Neural crest cell (in vitro differentiated cells): ENCODE results near the gene DDX50. TPM values are rescaled to one million over a fixed set of nuclear protein-coding genes. Genes with fewer than 3 reads are reported as not detected.

Experiments used
- DNase-seq: peaks from one replicate; pipeline ENCODE4 v3.0.0; 2021; ENCODE audit warnings: low read depth, mixed read lengths, low spot score
- H3K27ac Mint-ChIP-seq: one replicate; pipeline ENCODE4 v1.8.0; 2021; ENCODE audit warnings: mild to moderate bottlenecking, mixed read lengths; ENCODE audit not compliant: unreplicated experiment
- H3K27me3 Mint-ChIP-seq: 2 replicates; pipeline ENCODE4 v1.8.0; 2021; ENCODE audit warnings: low read depth, mild to moderate bottlenecking, mixed read lengths
- H3K36me3 Mint-ChIP-seq: 2 replicates; pipeline ENCODE4 v1.8.0; 2021; ENCODE audit warnings: low read depth, mild to moderate bottlenecking, mixed read lengths
- H3K4me1 Mint-ChIP-seq: 2 replicates; pipeline ENCODE4 v1.8.0; 2021; ENCODE audit warnings: mixed read lengths
- H3K4me3 Mint-ChIP-seq: one replicate; pipeline ENCODE4 v1.8.0; 2021; ENCODE audit warnings: mild to moderate bottlenecking, mixed read lengths
- H3K9me3 Mint-ChIP-seq: 2 replicates; pipeline ENCODE4 v1.8.0; 2021; ENCODE audit warnings: mixed read lengths
- total RNA-seq: library from RNA; stranded (reverse); gene quantifications from 2 replicates; pipeline ENCODE4 v1.2.1, GENCODE V29; 2021
- TF ChIP-seq, protein P1 (sequence below): fragments of 200-600 bp; sonication (generic); conservative IDR thresholded peaks from 2 replicates; pipeline ENCODE4 v1.5.0; 2021; ENCODE audit warnings: antibody characterized with exemption, mild to moderate bottlenecking

The DDX50 gene
- total RNA-seq, 1 donor from 2014 or later = 58.9 TPM

DNA sequence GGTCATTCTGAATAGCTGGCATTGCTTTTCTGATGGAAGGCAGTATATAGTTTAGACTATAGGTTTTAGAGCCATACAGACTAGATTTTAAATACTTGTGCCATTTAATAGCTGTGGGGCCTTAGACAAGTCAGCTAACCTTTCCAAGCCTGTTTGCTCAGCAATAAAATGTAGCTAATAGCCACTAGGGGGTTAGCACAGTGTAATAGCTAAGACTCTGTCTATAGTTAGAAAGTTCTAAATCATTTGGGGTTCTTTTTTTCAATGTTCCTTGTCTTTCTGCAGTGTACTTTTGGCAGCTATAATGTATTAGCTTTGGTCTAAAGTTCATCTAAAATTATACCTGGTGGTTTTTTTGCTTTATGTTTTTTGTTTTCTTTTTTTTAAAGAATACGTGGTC lies 80.0 kb downstream of the DDX50 start:
- TF ChIP-seq, protein P1, sequence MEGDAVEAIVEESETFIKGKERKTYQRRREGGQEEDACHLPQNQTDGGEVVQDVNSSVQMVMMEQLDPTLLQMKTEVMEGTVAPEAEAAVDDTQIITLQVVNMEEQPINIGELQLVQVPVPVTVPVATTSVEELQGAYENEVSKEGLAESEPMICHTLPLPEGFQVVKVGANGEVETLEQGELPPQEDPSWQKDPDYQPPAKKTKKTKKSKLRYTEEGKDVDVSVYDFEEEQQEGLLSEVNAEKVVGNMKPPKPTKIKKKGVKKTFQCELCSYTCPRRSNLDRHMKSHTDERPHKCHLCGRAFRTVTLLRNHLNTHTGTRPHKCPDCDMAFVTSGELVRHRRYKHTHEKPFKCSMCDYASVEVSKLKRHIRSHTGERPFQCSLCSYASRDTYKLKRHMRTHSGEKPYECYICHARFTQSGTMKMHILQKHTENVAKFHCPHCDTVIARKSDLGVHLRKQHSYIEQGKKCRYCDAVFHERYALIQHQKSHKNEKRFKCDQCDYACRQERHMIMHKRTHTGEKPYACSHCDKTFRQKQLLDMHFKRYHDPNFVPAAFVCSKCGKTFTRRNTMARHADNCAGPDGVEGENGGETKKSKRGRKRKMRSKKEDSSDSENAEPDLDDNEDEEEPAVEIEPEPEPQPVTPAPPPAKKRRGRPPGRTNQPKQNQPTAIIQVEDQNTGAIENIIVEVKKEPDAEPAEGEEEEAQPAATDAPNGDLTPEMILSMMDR = peak; percentile 55
- Mint-ChIP-seq H3K9me3 (no peaks in the 10 kb centered on the region), H3K27me3 (no peaks in the 10 kb centered on the region), H3K4me1 (no peaks in the 10 kb centered on the region), H3K4me3 (no peak overlapping the region), H3K27ac (no peak overlapping the region), H3K36me3 (peaks cover 8% of the 10 kb centered on the region)
- no peak for DNase-seq

DNA sequence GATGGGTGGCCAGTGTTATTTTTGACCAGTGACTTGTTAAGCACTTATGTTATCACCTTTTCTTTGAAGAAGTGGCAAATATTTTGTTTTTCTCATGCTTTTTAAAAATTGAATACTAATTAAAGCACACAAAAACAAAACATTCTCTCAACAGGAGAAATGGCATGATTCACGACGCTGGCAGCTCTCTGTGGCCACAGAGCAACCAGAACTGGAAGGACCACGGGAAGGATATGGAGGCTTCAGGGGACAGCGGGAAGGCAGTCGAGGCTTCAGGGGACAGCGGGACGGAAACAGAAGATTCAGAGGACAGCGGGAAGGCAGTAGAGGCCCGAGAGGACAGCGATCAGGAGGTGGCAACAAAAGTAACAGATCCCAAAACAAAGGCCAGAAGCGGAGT lies 81.3 kb downstream of the DDX50 start:
- Mint-ChIP-seq H3K27me3 (no peaks in the 10 kb centered on the region), H3K27ac (no peak overlapping the region), H3K9me3 (no peaks in the 10 kb centered on the region), H3K4me3 (no peak overlapping the region), H3K36me3 (peaks cover 8% of the 10 kb centered on the region), H3K4me1 (no peaks in the 10 kb centered on the region)
- no peak for DNase-seq
- TF ChIP-seq, protein P1 = no peak

DNA sequence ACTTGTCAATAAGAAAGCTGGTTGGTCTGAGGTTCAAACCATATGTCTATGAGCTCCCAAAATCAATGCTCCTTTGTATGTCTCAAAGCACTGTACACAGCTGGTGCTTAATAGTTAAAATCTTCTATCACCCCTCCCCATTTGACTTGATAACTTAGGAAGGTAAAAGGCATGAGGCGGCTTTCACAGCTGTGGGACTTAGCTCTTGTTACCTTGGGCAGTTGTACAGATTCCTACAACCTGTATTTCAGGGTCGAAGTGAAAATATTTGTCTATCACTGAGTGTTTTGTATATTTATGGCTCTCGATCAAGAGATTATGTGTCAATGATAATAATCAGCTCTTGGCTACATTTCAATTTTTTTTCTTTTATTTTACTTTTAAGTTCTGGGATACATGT lies 86.5 kb downstream of the DDX50 start:
- H3K4me1 Mint-ChIP-seq = peaks cover 29% of the 10 kb centered on the region
- no peak for DNase-seq
- H3K36me3 Mint-ChIP-seq = no peaks in the 10 kb centered on the region
- H3K27ac Mint-ChIP-seq = no peak overlapping the region
- TF ChIP-seq, protein P1 = no peak
- H3K9me3 Mint-ChIP-seq = no peaks in the 10 kb centered on the region
- peak overlapping the region; percentile 96 for H3K4me3 Mint-ChIP-seq
- no peaks in the 10 kb centered on the region for H3K27me3 Mint-ChIP-seq

DNA sequence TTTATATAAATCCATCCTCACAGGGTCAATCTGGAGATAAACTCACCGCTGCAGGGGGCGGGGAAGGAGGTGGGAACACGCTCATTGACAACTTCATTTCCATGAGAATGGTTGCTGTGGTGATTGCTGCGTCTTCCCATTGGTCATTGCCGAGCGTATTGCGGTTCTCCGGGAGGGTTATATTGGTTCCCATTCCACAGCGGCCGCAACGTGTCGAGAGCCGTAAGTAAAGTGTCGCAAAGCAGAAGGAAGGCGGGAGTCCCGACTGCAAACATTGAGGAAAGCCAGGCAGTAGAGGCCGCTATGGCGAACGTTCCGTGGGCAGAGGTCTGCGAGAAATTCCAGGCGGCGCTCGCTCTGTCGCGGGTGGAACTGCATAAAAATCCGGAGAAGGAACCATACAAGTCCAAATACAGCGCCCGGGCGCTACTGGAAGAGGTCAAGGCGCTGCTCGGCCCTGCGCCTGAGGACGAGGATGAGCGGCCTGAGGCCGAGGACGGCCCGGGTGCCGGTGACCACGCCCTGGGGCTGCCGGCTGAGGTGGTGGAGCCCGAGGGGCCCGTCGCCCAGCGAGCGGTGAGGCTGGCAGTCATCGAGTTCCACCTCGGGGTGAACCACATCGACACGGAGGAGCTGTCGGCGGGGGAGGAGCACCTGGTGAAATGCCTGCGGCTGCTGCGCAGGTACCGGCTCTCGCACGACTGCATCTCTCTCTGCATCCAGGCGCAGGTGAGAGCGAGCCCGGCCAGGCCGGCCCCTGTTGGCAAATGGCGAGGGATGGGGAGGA lies 87.6 kb downstream of the DDX50 start, which contains the start of gene KIFBP:
TSS of gene KIFBP (plus strand) at position 274 of the 787 bp plus-strand sequence. CDS start at position 304, 30 bp downstream.
- H3K27ac Mint-ChIP-seq = peak within 1 kb of the TSS; percentile 98
- H3K4me3 Mint-ChIP-seq = peak within 1 kb of the TSS; percentile 96
- H3K36me3 Mint-ChIP-seq = no peaks in the 10 kb centered on the region
- H3K9me3 Mint-ChIP-seq = no peaks in the 10 kb centered on the region
- TF ChIP-seq, protein P1 = peak; percentile 59
- H3K27me3 Mint-ChIP-seq = no peaks in the 10 kb centered on the region
- peak; percentile 80 for DNase-seq
- H3K4me1 Mint-ChIP-seq = peaks cover 36% of the 10 kb centered on the region

DNA sequence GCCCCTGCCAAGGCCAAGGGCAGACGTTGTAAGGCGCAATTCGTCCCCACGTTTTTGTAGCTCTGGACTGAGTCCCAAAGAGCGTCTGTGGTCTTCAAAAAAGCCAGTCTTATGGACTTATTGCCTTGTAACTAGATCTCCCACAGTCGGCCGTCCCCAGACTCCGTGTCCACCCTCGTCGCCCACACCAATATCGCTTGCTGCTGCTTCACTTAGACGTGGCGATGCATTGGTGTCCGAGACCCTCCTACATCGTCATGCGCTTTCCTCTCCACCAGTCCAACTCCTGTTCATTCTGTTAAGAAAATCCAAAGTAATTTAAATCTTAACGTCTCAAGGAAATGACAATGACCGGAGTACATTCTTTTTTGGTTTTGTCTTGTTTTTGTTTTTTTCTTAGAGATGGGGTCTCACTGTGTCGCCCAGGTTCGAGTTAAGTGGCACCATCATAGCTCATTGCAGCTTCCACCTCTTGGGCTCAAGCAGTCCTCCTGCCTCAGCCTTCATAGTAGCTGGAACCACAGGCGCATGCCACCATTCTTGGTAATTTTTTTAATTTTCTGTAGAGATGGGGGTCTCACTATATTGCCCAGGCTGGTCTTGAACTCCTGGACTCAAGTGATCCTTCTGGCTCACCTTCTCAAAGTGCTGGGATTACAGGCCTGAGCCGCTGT lies 88.3 kb downstream of the DDX50 start:
- peak; percentile 16 for DNase-seq
- Mint-ChIP-seq H3K36me3 (no peaks in the 10 kb centered on the region), H3K27me3 (no peaks in the 10 kb centered on the region), H3K9me3 (no peaks in the 10 kb centered on the region), H3K4me3 (peak overlapping the region; percentile 96), H3K4me1 (peaks cover 36% of the 10 kb centered on the region), H3K27ac (peak overlapping the region; percentile 65)
- TF ChIP-seq, protein P1 = no peak
